H1 (cell line): Measurements from ENCODE around the gene ST6GALNAC5.

ENCODE experiments used
- EZH2 ChIP-seq: fragments of 200-600 bp; sonication (generic); IDR thresholded peaks from 2 replicates; pipeline ENCODE4 v1.7.1; 2012; ENCODE audit warnings: low read depth, mild to moderate bottlenecking, moderate library complexity, low read length, inconsistent platforms; ENCODE audit not compliant: severe bottlenecking
- TF ChIP-seq, protein P1 (sequence below), 3 experiments: IDR thresholded peaks; 1 replicate in 2 of 3; 2 replicates in 1 of 3; pipeline versions ENCODE4 v1.5.1 to v1.6.1; 2011; ENCODE audit warnings: low read length in 3 of 3, mild to moderate bottlenecking in 3 of 3, inconsistent platforms in 2 of 3, low read depth in 1 of 3, moderate library complexity in 1 of 3; ENCODE audit not compliant: insufficient read depth in 1 of 3; ENCODE audit errors: control extremely low read depth in 1 of 3

DNA sequence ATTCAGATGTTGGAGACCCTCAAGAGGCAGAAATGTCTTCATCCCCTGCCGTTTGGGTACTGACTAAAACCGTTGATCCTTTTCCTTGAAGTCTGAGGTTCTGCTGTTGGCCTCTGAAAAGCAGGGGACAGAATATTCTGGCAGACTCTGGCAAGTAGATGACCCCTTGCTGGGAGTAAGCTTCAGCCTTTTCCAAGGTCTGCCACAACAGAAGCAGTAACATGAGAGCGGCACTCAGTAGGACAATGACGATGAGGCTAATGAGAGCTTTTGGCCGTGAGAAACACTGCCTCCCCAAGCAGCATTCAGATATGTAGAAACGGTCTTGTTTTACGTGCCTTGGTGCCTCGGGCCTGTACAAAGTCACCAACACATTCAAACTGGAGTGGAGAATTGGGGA is 143.7 kb downstream of the ST6GALNAC5 start:
- TF ChIP-seq EZH2: no peak
- TF ChIP-seq, protein P1, sequence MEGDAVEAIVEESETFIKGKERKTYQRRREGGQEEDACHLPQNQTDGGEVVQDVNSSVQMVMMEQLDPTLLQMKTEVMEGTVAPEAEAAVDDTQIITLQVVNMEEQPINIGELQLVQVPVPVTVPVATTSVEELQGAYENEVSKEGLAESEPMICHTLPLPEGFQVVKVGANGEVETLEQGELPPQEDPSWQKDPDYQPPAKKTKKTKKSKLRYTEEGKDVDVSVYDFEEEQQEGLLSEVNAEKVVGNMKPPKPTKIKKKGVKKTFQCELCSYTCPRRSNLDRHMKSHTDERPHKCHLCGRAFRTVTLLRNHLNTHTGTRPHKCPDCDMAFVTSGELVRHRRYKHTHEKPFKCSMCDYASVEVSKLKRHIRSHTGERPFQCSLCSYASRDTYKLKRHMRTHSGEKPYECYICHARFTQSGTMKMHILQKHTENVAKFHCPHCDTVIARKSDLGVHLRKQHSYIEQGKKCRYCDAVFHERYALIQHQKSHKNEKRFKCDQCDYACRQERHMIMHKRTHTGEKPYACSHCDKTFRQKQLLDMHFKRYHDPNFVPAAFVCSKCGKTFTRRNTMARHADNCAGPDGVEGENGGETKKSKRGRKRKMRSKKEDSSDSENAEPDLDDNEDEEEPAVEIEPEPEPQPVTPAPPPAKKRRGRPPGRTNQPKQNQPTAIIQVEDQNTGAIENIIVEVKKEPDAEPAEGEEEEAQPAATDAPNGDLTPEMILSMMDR (IDR thresholded peaks at IDR 0.05; ENCODE audit: control extremely low read depth in 1 of 3, insufficient read depth in 1 of 3, low read depth in 1 of 3, low read length in 3 of 3): no peak
